ENCODE results near the gene SLC35A1.

- TF ChIP-seq POLR2A (IDR thresholded peaks at IDR 0.05) (no peak), CTCF (IDR thresholded peaks at IDR 0.05 in 8 of 11, conservative IDR thresholded peaks at IDR 0.05 in 3 of 11) (no peak), POLR2AphosphoS5 (IDR thresholded peaks at IDR 0.05) (no peak)
These were observed 7.7 kb upstream of the SLC35A1 start for GRCh38 chr6:87465051-87465450.
